ENCODE data around the gene TCF7L2.

Gene TCF7L2

GRCh38 chr10:113038985-113039384 lies 88.9 kb downstream of the TCF7L2 start:
- DNase-seq (ENCODE audit: low read depth in 1 of 2, low spot score in 1 of 2) = no peak
- Histone ChIP-seq H3K27ac (replicated peaks) (no peak overlapping the region), H3K27me3 (ENCODE audit: insufficient read depth, poor library complexity, severe bottlenecking) (no peaks in the 10 kb centered on the region), H3K4me3 (replicated peaks; ENCODE audit: insufficient read depth, low read length) (no peak overlapping the region)
- TF ChIP-seq, protein P1, sequence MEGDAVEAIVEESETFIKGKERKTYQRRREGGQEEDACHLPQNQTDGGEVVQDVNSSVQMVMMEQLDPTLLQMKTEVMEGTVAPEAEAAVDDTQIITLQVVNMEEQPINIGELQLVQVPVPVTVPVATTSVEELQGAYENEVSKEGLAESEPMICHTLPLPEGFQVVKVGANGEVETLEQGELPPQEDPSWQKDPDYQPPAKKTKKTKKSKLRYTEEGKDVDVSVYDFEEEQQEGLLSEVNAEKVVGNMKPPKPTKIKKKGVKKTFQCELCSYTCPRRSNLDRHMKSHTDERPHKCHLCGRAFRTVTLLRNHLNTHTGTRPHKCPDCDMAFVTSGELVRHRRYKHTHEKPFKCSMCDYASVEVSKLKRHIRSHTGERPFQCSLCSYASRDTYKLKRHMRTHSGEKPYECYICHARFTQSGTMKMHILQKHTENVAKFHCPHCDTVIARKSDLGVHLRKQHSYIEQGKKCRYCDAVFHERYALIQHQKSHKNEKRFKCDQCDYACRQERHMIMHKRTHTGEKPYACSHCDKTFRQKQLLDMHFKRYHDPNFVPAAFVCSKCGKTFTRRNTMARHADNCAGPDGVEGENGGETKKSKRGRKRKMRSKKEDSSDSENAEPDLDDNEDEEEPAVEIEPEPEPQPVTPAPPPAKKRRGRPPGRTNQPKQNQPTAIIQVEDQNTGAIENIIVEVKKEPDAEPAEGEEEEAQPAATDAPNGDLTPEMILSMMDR (IDR thresholded peaks at IDR 0.05; ENCODE audit: insufficient read depth, low read length) = no peak
- no peak for TF ChIP-seq GABPA (IDR thresholded peaks at IDR 0.05; ENCODE audit: low read depth)
- no peak for TF ChIP-seq POLR2AphosphoS5 (IDR thresholded peaks at IDR 0.05; ENCODE audit: low read depth)
- peak; percentile 22; the same call in 1 of the 2 replicates for TF ChIP-seq SPI1 (IDR thresholded peaks at IDR 0.05; ENCODE audit: borderline replicate concordance, low read depth)
- TF ChIP-seq, protein P2, sequence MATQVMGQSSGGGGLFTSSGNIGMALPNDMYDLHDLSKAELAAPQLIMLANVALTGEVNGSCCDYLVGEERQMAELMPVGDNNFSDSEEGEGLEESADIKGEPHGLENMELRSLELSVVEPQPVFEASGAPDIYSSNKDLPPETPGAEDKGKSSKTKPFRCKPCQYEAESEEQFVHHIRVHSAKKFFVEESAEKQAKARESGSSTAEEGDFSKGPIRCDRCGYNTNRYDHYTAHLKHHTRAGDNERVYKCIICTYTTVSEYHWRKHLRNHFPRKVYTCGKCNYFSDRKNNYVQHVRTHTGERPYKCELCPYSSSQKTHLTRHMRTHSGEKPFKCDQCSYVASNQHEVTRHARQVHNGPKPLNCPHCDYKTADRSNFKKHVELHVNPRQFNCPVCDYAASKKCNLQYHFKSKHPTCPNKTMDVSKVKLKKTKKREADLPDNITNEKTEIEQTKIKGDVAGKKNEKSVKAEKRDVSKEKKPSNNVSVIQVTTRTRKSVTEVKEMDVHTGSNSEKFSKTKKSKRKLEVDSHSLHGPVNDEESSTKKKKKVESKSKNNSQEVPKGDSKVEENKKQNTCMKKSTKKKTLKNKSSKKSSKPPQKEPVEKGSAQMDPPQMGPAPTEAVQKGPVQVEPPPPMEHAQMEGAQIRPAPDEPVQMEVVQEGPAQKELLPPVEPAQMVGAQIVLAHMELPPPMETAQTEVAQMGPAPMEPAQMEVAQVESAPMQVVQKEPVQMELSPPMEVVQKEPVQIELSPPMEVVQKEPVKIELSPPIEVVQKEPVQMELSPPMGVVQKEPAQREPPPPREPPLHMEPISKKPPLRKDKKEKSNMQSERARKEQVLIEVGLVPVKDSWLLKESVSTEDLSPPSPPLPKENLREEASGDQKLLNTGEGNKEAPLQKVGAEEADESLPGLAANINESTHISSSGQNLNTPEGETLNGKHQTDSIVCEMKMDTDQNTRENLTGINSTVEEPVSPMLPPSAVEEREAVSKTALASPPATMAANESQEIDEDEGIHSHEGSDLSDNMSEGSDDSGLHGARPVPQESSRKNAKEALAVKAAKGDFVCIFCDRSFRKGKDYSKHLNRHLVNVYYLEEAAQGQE (IDR thresholded peaks at IDR 0.05; ENCODE audit: insufficient replicate concordance, low read depth) = no peak

GRCh38 chr10:113041324-113041723 lies 91.3 kb downstream of the TCF7L2 start:
- H3K27me3 ChIP-seq (ENCODE audit: insufficient read depth, poor library complexity, severe bottlenecking) = no peaks in the 10 kb centered on the region
- no peak overlapping the region for H3K27ac ChIP-seq (replicated peaks)
- TF ChIP-seq GABPA (IDR thresholded peaks at IDR 0.05; ENCODE audit: low read depth) = no peak
- no peak overlapping the region for H3K4me3 ChIP-seq (replicated peaks; ENCODE audit: insufficient read depth, low read length)
- no peak for DNase-seq (ENCODE audit: low read depth in 1 of 2, low spot score in 1 of 2)

DNA sequence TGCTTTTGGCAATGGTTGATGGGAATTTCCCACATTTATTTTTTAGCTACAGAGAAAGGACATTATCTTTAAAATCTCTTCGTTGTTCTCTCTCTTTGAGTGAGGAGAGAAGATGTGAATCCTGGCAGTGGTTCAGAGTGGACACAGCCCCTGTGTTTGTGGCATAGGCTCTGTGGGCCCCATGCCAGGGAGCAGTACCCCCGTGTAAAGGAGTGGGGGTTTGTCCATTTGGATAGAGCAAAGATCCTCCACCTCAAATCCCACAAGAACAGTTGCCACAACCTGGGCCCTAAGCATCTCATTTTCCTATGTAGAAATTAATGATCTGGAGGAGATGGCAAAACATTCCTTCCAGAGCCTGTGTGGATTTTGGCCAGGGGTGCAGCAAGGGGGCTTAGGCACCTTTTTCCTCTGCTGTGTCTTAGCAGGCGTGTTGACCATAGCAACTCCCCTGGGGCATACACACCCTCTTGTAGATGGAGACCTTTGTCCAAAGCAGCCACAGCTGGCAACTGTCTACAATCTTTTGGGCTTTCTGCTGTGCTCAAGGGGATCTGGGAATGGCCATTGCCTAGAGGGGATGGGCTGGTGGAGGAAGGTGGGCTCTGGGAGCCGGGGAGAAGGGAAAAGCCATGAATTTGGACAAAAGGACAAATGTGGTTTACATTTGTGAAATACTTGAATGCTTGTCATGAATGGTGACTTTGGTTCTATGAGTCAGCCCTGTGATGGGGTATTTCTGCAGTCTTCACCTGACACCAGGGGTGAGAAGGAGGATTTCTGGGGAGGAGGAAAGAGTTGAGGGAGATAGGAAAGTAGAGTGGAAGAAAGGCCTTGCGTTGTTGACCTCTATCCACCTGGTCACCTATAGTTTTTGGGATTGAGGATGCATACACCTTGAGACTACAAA lies 92.0 kb downstream of the TCF7L2 start:
- H3K27me3 ChIP-seq (ENCODE audit: insufficient read depth, poor library complexity, severe bottlenecking) = no peaks in the 10 kb centered on the region
- no peak overlapping the region for H3K27ac ChIP-seq (replicated peaks)
- DNase-seq (ENCODE audit: low read depth in 1 of 2, low spot score in 1 of 2) = no peak
- TF ChIP-seq GABPA (IDR thresholded peaks at IDR 0.05; ENCODE audit: low read depth) (no peak), SPI1 (IDR thresholded peaks at IDR 0.05; ENCODE audit: borderline replicate concordance, low read depth) (no peak), POLR2AphosphoS5 (IDR thresholded peaks at IDR 0.05; ENCODE audit: low read depth) (no peak)
- TF ChIP-seq, protein P1 (IDR thresholded peaks at IDR 0.05; ENCODE audit: insufficient read depth, low read length) = no peak
- TF ChIP-seq, protein P2 (IDR thresholded peaks at IDR 0.05; ENCODE audit: insufficient replicate concordance, low read depth) = no peak
- H3K4me3 ChIP-seq (replicated peaks; ENCODE audit: insufficient read depth, low read length) = no peak overlapping the region

GRCh38 chr10:113042868-113043267 lies 92.8 kb downstream of the TCF7L2 start:
- DNase-seq (ENCODE audit: low read depth in 1 of 2, low spot score in 1 of 2) = no peak
- Histone ChIP-seq H3K27ac (replicated peaks) (no peak overlapping the region), H3K4me3 (replicated peaks; ENCODE audit: insufficient read depth, low read length) (no peak overlapping the region), H3K27me3 (ENCODE audit: insufficient read depth, poor library complexity, severe bottlenecking) (no peaks in the 10 kb centered on the region)
- no peak for TF ChIP-seq POLR2AphosphoS5 (IDR thresholded peaks at IDR 0.05; ENCODE audit: low read depth)
- TF ChIP-seq, protein P1 (IDR thresholded peaks at IDR 0.05; ENCODE audit: insufficient read depth, low read length) = no peak
